ENCODE data around the gene RAB6D.
A peak's percentile ranks its signal among the peaks of the same experiment; 100 is the strongest.
"Not testable (repeated sequence)": the region's sequence is repeated elsewhere in the genome, so short reads cannot be mapped to it uniquely, and the experiment has no call there.

RAB6D gene

GRCh38 chr2:131363703-131364186 is at the start of gene RAB6D:
Gene RAB6D (minus strand): TSS chr2:131364168. CDS start chr2:131363720, 448 bp downstream.
- not testable (repeated sequence) for DNase-seq (ENCODE audit: low read depth); H3K4me3 ChIP-seq (ENCODE audit: low read depth, low read length)

- peak; percentile 27 for DNase-seq (ENCODE audit: low read depth)
- peak; percentile 71 for TF ChIP-seq CTCF (IDR thresholded peaks at IDR 0.05; ENCODE audit: low read depth, low read length, missing control alignments)
- no peak overlapping the region for H3K4me3 ChIP-seq (ENCODE audit: low read depth, low read length)
Measured at GRCh38 chr2:131413148-131413747, 49.3 kb upstream of the RAB6D start.

GRCh38 chr2:131410173-131410572 is 46.2 kb upstream of the RAB6D start:
- DNase-seq (ENCODE audit: low read depth): no peak
- no peak overlapping the region for H3K4me3 ChIP-seq (ENCODE audit: low read depth, low read length)
- TF ChIP-seq CTCF (IDR thresholded peaks at IDR 0.05; ENCODE audit: low read depth, low read length, missing control alignments): no peak

GRCh38 chr2:131408778-131409177 is 44.8 kb upstream of the RAB6D start:
- no peak overlapping the region for H3K4me3 ChIP-seq (ENCODE audit: low read depth, low read length)
- TF ChIP-seq CTCF (IDR thresholded peaks at IDR 0.05; ENCODE audit: low read depth, low read length, missing control alignments): no peak
- DNase-seq (ENCODE audit: low read depth): no peak

- TF ChIP-seq CTCF (IDR thresholded peaks at IDR 0.05; ENCODE audit: low read depth, low read length, missing control alignments): no peak
- no peak for DNase-seq (ENCODE audit: low read depth)
- H3K4me3 ChIP-seq (ENCODE audit: low read depth, low read length): no peak overlapping the region
Measured at GRCh38 chr2:131408207-131408606, 44.2 kb upstream of the RAB6D start.

GRCh38 chr2:131404753-131405152 is 40.8 kb upstream of the RAB6D start:
- no peak for DNase-seq (ENCODE audit: low read depth)
- no peak overlapping the region for H3K4me3 ChIP-seq (ENCODE audit: low read depth, low read length)
- TF ChIP-seq CTCF (IDR thresholded peaks at IDR 0.05; ENCODE audit: low read depth, low read length, missing control alignments): no peak

- no peak for TF ChIP-seq CTCF (IDR thresholded peaks at IDR 0.05; ENCODE audit: low read depth, low read length, missing control alignments)
- DNase-seq (ENCODE audit: low read depth): no peak
- no peak overlapping the region for H3K4me3 ChIP-seq (ENCODE audit: low read depth, low read length)
Measured at GRCh38 chr2:131402320-131403039, 38.5 kb upstream of the RAB6D start.
